Neural cell (in vitro differentiated cells): ENCODE results near the gene TMEM106A. TPM values are rescaled to one million over a fixed set of nuclear protein-coding genes. Genes with fewer than 3 reads are reported as not detected.

Experiments used
- H2AFZ ChIP-seq: fragments of 200-600, 300-800 bp; sonication (generic), shearing (Covaris generic); 2 replicates; pipeline ENCODE4 v1.6.0; 2014; ENCODE audit warnings: low read depth, mild to moderate bottlenecking, antibody characterized with exemption, low read length, moderate library complexity
- H3F3A ChIP-seq: fragments of 200-600 bp; shearing (Covaris generic); 2 replicates; pipeline ENCODE4 v1.6.1; 2016; ENCODE audit warnings: mild to moderate bottlenecking, moderate library complexity, mixed read lengths, antibody characterized with exemption, low read length; ENCODE audit not compliant: insufficient read depth, poor library complexity, severe bottlenecking
- H3K27ac ChIP-seq: fragments of 200-600, 300-800 bp; sonication (generic), shearing (Covaris generic); 2 replicates; pipeline ENCODE4 v1.5.1; 2014; ENCODE audit warnings: mild to moderate bottlenecking, low read length, moderate library complexity
- H3K27me3 ChIP-seq: fragments of 300-800, 200-600 bp; sonication (generic), shearing (Covaris generic); 2 replicates; pipeline ENCODE4 v1.6.0; 2014; ENCODE audit warnings: mild to moderate bottlenecking, low read depth, low read length, moderate library complexity; ENCODE audit not compliant: insufficient read depth
- H3K36me3 ChIP-seq: fragments of 300-800, 200-600 bp; sonication (generic), shearing (Covaris generic); 2 replicates; pipeline ENCODE4 v1.5.1; 2014; ENCODE audit warnings: mild to moderate bottlenecking, antibody characterized with exemption, low read length, moderate library complexity; ENCODE audit not compliant: insufficient read depth
- H3K4me2 ChIP-seq: fragments of 300-800, 200-600 bp; sonication (generic), shearing (Covaris generic); 2 replicates; pipeline ENCODE4 v1.6.0; 2014; ENCODE audit warnings: mild to moderate bottlenecking, low read length
- H3K4me3 ChIP-seq: fragments of 300-800, 200-600 bp; sonication (generic), shearing (Covaris generic); 2 replicates; pipeline ENCODE4 v1.5.1; 2014; ENCODE audit warnings: mild to moderate bottlenecking, low read length, moderate library complexity
- H3K79me2 ChIP-seq: fragments of 200-600 bp; shearing (Covaris generic); replicated peaks from 2 replicates; pipeline ENCODE4 v1.6.0; 2014; ENCODE audit warnings: mild to moderate bottlenecking, low read length, moderate library complexity; ENCODE audit not compliant: insufficient read depth
- H3K9ac ChIP-seq: fragments of 300-800, 200-600 bp; sonication (generic), shearing (Covaris generic); 2 replicates; pipeline ENCODE4 v1.6.1; 2016; ENCODE audit warnings: mild to moderate bottlenecking, low read length, mixed read lengths
- H3K9me2 ChIP-seq: fragments of 200-600 bp; shearing (Covaris generic); 2 replicates; pipeline ENCODE4 v1.6.1; 2016; ENCODE audit warnings: mild to moderate bottlenecking, low read length, mixed read lengths; ENCODE audit not compliant: insufficient read depth
- H3K9me3 ChIP-seq: fragments of 200-600, 300-800 bp; sonication (generic), shearing (Covaris generic); 2 replicates; pipeline ENCODE4 v1.6.1; 2016; ENCODE audit warnings: mild to moderate bottlenecking, mixed run types, low read length, moderate library complexity, mixed read lengths
- H4K20me1 ChIP-seq: fragments of 200-600 bp; shearing (Covaris generic); 2 replicates; pipeline ENCODE4 v1.6.1; 2016; ENCODE audit warnings: mild to moderate bottlenecking, mixed run types; ENCODE audit not compliant: insufficient read depth
- EP300 ChIP-seq: fragments of 450-650 bp; conservative IDR thresholded peaks from 2 replicates; pipeline ENCODE4 v1.6.1; 2014; ENCODE audit warnings: antibody characterized with exemption, mild to moderate bottlenecking, moderate library complexity; ENCODE audit not compliant: poor library complexity, severe bottlenecking
- EZH2 ChIP-seq: fragments of 200-600, 300-800 bp; shearing (Covaris generic), sonication (generic); IDR thresholded peaks from 2 replicates; pipeline ENCODE4 v1.6.1; 2014; ENCODE audit warnings: antibody characterized with exemption, low read length, borderline replicate concordance, mild to moderate bottlenecking; ENCODE audit not compliant: insufficient read depth, poor library complexity, severe bottlenecking
- MXI1 ChIP-seq: fragments of 450-650 bp; conservative IDR thresholded peaks from 2 replicates; pipeline ENCODE4 v1.6.1; 2014; ENCODE audit warnings: antibody characterized with exemption, mild to moderate bottlenecking; ENCODE audit not compliant: poor library complexity, severe bottlenecking
- POLR2AphosphoS5 ChIP-seq: IDR thresholded peaks from 2 replicates; pipeline ENCODE4 v1.6.1; 2012
- RAD21 ChIP-seq: fragments of 450-650 bp; conservative IDR thresholded peaks from 2 replicates; pipeline ENCODE4 v1.6.1; 2014; ENCODE audit warnings: antibody characterized with exemption, mild to moderate bottlenecking, moderate library complexity
- REST ChIP-seq: IDR thresholded peaks from 2 replicates; pipeline ENCODE4 v1.6.1; 2012; ENCODE audit warnings: borderline replicate concordance
- SMC3 ChIP-seq: fragments of 450-650 bp; conservative IDR thresholded peaks from 2 replicates; pipeline ENCODE4 v1.6.1; 2014; ENCODE audit warnings: antibody characterized with exemption, mild to moderate bottlenecking, moderate library complexity; ENCODE audit not compliant: poor library complexity
- TAF1 ChIP-seq: IDR thresholded peaks from 2 replicates; pipeline ENCODE4 v1.6.1; 2012; ENCODE audit warnings: low read depth
- polyA plus RNA-seq: library from polyadenylated mRNA; depleted of rRNA; stranded (reverse); fragments of >200 nt; gene quantifications from 2 replicates; pipeline ENCODE4 v1.2.3, GENCODE V29; 2014
- TF ChIP-seq, protein P1 (sequence below): fragments of 450-650 bp; IDR thresholded peaks from 2 replicates; pipeline ENCODE4 v1.5.1; 2014; ENCODE audit warnings: antibody characterized with exemption, mild to moderate bottlenecking, moderate library complexity; ENCODE audit not compliant: poor library complexity, severe bottlenecking

Gene TMEM106A
- polyA plus RNA-seq, 1 donor from 2014 or later: not detected

- no peaks in the 10 kb centered on the region for H3K79me2 ChIP-seq
- no peak overlapping the region for H3K9ac ChIP-seq
- no peak overlapping the region for H3K27ac ChIP-seq
- no peaks in the 10 kb centered on the region for H3K9me2 ChIP-seq
- H3K4me2 ChIP-seq: no peak overlapping the region
- H3K4me3 ChIP-seq: no peak overlapping the region
- peaks cover 8% of the 10 kb centered on the region for H3K36me3 ChIP-seq
- H2AFZ ChIP-seq: no peak overlapping the region
- H3K27me3 ChIP-seq: no peaks in the 10 kb centered on the region
- no peaks in the 10 kb centered on the region for H3K9me3 ChIP-seq
- H4K20me1 ChIP-seq: no peaks in the 10 kb centered on the region
- H3F3A ChIP-seq: no peaks in the 10 kb centered on the region
- no peak for TF ChIP-seq EZH2
- no peak for TF ChIP-seq REST
- TF ChIP-seq MXI1: no peak
- TF ChIP-seq, protein P1, sequence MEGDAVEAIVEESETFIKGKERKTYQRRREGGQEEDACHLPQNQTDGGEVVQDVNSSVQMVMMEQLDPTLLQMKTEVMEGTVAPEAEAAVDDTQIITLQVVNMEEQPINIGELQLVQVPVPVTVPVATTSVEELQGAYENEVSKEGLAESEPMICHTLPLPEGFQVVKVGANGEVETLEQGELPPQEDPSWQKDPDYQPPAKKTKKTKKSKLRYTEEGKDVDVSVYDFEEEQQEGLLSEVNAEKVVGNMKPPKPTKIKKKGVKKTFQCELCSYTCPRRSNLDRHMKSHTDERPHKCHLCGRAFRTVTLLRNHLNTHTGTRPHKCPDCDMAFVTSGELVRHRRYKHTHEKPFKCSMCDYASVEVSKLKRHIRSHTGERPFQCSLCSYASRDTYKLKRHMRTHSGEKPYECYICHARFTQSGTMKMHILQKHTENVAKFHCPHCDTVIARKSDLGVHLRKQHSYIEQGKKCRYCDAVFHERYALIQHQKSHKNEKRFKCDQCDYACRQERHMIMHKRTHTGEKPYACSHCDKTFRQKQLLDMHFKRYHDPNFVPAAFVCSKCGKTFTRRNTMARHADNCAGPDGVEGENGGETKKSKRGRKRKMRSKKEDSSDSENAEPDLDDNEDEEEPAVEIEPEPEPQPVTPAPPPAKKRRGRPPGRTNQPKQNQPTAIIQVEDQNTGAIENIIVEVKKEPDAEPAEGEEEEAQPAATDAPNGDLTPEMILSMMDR: no peak
- TF ChIP-seq POLR2AphosphoS5: no peak
- no peak for TF ChIP-seq EP300
- no peak for TF ChIP-seq RAD21
- TF ChIP-seq TAF1: no peak
- TF ChIP-seq SMC3: no peak
Measured at GRCh38 chr17:43211123-43211479, 574 bp upstream of the TMEM106A start.

GRCh38 chr17:43212641-43213490, 1.2 kb downstream of the TMEM106A start:
- Histone ChIP-seq H3K4me3 (no peak overlapping the region), H3K9me2 (no peaks in the 10 kb centered on the region), H3K27me3 (no peaks in the 10 kb centered on the region), H3K36me3 (peaks cover 8% of the 10 kb centered on the region), H2AFZ (no peak overlapping the region), H4K20me1 (no peaks in the 10 kb centered on the region), H3K9ac (no peak overlapping the region), H3K9me3 (no peaks in the 10 kb centered on the region), H3F3A (no peaks in the 10 kb centered on the region), H3K27ac (no peak overlapping the region), H3K79me2 (no peaks in the 10 kb centered on the region), H3K4me2 (no peak overlapping the region)
- TF ChIP-seq REST (no peak), EZH2 (no peak), EP300 (no peak), MXI1 (no peak), SMC3 (no peak), POLR2AphosphoS5 (no peak), TAF1 (no peak), RAD21 (no peak)
- TF ChIP-seq, protein P1: no peak
